ENCODE measurements around the gene RRP36.

- TF ChIP-seq CTCF (IDR thresholded peaks at IDR 0.05) (no peak), POLR2A (IDR thresholded peaks at IDR 0.05) (no peak), EP300 (IDR thresholded peaks at IDR 0.05; ENCODE audit: low read depth) (no peak)
Measured at GRCh38 chr6:43029120-43029519, 7.7 kb downstream of the RRP36 start.

All from transverse colon (tissue), 3 donors.